Dedifferentiated amniotic fluid mesenchymal stem cell (primary cell): ENCODE measurements around the gene FNDC3B.

Experiments used
- DNase-seq: peaks from one replicate; pipeline ENCODE4 v3.0.0-alpha.2; 2016; ENCODE audit errors: extremely low spot score

Gene FNDC3B

GRCh38 chr3:172286548-172287148, 247.3 kb downstream of the FNDC3B start:
- DNase-seq, result no peak

- no peak for DNase-seq
These were observed 248.6 kb downstream of the FNDC3B start for GRCh38 chr3:172287937-172288477.

GRCh38 chr3:172288651-172289050, 249.3 kb downstream of the FNDC3B start:
- DNase-seq, result no peak

- no peak for DNase-seq
These were observed 250.2 kb downstream of the FNDC3B start for GRCh38 chr3:172289583-172289982.

- DNase-seq, result no peak
These were observed 251.1 kb downstream of the FNDC3B start for GRCh38 chr3:172290457-172290856.

GRCh38 chr3:172291650-172292049, 252.3 kb downstream of the FNDC3B start:
- DNase-seq, result no peak

- no peak for DNase-seq
These were observed 253.0 kb downstream of the FNDC3B start for GRCh38 chr3:172292422-172292821.

- no peak for DNase-seq
These were observed 253.7 kb downstream of the FNDC3B start for GRCh38 chr3:172293093-172293492.

- DNase-seq, result no peak
These were observed 254.9 kb downstream of the FNDC3B start for GRCh38 chr3:172294223-172294806.

- DNase-seq, result no peak
These were observed 257.0 kb downstream of the FNDC3B start for GRCh38 chr3:172296248-172296974.

GRCh38 chr3:172296975-172297332, 257.6 kb downstream of the FNDC3B start:
- DNase-seq, result no peak

GRCh38 chr3:172298247-172298646, 258.9 kb downstream of the FNDC3B start:
- no peak for DNase-seq

- DNase-seq, result no peak
These were observed 260.8 kb downstream of the FNDC3B start for GRCh38 chr3:172300187-172300586.

- DNase-seq, result no peak
These were observed 261.5 kb downstream of the FNDC3B start for GRCh38 chr3:172300862-172301261.

GRCh38 chr3:172302203-172302602, 262.8 kb downstream of the FNDC3B start:
- no peak for DNase-seq

- peak; percentile 27 for DNase-seq
These were observed 263.8 kb downstream of the FNDC3B start for GRCh38 chr3:172303181-172303580.

- no peak for DNase-seq
These were observed 264.7 kb downstream of the FNDC3B start for GRCh38 chr3:172303941-172304558.

GRCh38 chr3:172305552-172305951, 266.2 kb downstream of the FNDC3B start:
- DNase-seq, result no peak

GRCh38 chr3:172305974-172306373, 266.6 kb downstream of the FNDC3B start:
- no peak for DNase-seq

GRCh38 chr3:172307141-172307560, 267.8 kb downstream of the FNDC3B start:
- peak; percentile 24 for DNase-seq

- DNase-seq, result no peak
These were observed 269.7 kb downstream of the FNDC3B start for GRCh38 chr3:172309059-172309458.

- no peak for DNase-seq
These were observed 270.5 kb downstream of the FNDC3B start for GRCh38 chr3:172309741-172310427.
